HG02970 (cell line): Measurements from ENCODE around the gene YY1AP1.
A peak's percentile ranks its signal among the peaks of the same experiment; 100 is the strongest.
"Not testable (repeated sequence)": the region's sequence is repeated elsewhere in the genome, so short reads cannot be mapped to it uniquely, and the experiment has no call there.

Experiments used
- ATAC-seq: cut with Tn5 transposase; IDR thresholded peaks from one replicate; pipeline ENCODE4 v1.9.1; 2021; ENCODE audit warnings: mild to moderate bottlenecking, moderate library complexity, moderate number of reproducible peaks; ENCODE audit not compliant: unreplicated experiment, low FRiP score

The YY1AP1 gene

DNA sequence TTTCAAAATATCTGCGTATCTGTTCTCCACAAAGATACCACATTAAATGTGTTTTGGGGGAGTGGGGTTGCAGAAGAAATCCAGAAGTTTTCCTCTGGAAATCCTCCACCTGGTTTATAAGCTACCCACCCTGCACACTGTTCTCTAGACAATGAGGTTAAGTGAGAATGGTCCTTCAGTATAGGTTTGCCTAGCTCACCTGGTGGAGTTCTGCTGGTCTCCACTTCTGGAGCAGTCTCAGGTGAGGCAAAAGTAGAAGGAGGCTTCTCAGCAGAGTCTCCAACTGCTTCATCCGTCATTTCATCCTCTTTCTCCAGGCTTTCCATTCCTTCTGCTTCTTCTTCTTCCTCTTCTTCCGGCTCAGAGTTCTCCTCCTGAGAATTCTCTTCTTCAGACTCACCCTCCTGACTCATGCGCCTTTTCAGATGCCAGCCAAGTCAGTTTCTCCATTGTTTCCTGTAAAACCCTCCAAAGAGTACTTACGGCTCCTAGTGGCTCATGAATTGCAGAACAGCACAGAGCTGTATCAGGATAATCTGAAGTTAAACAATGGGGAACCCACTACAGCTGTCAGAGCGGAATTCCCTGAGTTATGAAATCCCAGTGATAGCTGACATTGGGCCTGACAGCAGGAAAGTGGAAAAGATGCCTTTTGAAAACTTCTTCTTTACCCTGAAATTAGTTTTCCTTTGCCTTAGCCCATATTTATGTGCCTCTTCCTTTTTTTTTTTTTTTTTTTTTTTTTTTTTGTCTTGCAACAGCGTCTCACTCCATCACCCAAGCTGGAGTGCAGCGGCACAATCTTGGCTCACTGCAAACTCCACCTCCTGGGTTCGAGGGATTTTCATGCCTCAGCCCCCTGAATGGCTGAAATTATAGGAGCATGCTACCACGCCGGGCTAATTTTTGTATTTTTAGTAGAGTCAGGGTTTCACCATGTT, 40.1 kb downstream of the YY1AP1 start:
- ATAC-seq = no peak

DNA sequence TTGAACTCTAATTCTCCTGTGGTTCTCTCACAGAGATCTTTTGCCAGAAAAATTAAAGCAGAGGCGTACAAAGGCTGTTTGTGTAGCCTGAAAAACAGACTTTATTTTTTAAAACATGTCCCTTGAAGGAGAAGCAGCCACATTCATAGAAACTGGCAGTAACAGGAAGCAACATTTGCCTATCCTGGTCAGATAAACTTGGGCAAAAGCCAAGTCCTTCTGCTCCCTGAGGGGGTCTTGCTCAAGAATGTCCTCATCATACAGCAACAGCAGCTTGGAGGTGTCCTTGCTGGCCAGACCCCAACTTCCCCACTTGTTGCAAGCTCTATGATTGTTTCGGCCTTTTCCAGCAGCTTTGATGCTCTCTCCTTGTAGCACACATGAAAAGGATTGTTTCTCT, 42.3 kb downstream of the YY1AP1 start:
- no peak for ATAC-seq

DNA sequence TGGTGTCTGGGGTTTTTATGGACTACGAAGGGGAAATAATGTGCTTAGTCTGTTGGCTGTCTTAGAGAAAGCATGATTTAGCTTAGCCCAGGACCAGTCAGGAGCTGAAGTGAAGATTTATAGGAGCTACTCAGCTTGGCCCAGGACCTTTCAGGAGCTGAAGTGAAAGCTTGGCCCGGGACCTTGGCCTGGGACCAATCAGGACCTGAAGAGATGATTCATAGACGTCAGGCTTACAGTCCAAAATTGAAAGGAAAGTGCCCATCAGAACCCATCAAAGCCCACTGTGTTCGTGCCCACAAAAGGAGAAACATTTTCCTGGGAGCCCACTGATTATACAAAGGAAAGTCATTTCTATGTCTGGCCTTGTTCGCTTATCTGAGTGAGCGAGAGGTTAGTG, 42.9 kb downstream of the YY1AP1 start:
- ATAC-seq = no peak

DNA sequence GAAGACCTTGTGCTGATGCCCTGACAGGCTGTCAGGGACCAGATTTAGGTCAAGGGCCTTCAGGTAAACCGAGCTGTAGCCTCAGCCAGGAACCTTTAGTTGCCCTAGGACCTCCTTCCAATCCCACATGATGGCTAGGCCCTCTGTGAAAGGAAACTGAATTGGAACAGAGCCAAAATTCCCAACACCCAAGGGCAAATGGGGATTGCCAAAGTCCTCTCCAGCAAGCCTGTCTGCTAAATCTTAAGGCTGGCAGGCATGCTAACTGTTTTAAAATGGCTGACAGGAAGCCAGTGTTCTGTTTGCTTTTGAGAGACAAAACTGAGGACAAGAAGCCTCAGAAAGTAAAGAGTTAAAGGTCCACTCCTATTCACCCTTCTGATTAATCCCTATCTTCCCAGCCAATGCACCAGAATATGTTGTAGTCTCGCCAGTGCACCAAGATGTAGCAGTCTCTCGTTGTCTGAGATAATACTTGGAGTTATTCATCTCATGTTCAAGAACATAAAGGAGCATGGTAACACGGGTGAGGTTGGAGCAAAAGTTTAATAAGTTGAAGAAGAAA, 43.5 kb downstream of the YY1AP1 start:
- no peak for ATAC-seq

DNA sequence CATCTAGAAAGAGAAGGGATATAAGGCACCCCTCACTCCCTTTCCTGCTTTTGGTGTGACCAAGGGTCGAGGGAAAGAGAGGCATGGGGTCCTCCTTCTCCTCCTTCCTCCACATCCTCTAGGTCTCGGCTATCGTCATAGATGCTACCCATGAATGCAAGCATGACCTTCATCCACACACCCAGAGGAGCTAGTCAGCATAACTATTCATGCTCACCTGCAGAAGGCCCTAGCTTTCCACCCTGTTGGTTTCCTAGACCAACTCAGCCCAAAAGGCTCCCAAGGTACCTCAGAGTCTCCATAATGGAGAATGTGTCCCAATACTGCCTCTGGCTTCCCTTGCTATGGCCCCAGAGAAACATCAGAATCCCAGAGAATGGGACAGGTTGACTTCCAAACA, 45.3 kb downstream of the YY1AP1 start:
- no peak for ATAC-seq

DNA sequence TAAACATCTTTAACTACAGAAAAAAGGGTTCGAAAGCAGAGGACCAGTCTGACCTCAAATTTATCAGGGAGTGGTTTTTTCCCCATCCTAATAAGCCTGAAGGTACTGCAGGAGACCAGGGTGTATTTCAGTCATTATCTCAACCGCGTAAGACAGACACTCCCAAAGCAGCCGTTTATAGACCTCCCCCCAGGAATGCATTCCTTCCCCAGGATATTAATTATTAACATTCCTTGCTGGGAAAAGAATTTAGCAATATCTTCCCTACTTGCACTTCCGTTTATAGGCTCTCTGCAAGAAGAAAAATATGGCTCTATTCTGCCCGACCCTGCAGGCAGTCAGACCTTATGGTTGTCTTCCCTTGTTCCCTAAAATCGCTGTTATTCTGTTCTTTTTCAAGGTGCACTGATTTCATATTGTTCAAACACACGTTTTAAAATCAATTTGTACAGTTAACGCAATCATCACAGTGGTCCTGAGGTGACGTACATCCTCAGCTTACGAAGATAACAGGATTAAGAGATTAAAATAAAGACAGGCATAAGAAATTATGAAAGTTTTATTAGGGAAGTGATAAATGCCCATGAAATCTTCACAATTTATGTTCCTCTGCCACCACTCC, 45.9 kb downstream of the YY1AP1 start:
- not testable (repeated sequence) for ATAC-seq

DNA sequence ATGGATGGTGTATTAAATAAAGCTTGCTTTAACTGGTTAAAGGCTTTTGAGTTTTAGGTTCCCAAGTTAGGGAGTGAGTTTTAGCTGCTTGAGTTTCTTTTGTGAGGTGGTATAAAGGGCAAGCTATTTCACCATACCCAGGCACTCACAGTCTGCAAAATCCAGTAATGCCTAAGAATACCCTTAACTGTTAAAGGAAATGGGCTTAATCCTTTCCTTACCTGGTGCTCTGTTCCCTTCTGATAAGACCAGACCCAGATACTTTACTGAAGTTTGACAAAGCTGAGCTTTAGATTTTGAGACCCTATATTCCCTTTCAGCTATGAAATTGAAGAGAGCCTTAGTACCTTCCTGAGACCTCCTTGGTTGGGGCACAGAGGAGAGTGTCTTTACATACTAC, 48.2 kb downstream of the YY1AP1 start:
- no peak for ATAC-seq

DNA sequence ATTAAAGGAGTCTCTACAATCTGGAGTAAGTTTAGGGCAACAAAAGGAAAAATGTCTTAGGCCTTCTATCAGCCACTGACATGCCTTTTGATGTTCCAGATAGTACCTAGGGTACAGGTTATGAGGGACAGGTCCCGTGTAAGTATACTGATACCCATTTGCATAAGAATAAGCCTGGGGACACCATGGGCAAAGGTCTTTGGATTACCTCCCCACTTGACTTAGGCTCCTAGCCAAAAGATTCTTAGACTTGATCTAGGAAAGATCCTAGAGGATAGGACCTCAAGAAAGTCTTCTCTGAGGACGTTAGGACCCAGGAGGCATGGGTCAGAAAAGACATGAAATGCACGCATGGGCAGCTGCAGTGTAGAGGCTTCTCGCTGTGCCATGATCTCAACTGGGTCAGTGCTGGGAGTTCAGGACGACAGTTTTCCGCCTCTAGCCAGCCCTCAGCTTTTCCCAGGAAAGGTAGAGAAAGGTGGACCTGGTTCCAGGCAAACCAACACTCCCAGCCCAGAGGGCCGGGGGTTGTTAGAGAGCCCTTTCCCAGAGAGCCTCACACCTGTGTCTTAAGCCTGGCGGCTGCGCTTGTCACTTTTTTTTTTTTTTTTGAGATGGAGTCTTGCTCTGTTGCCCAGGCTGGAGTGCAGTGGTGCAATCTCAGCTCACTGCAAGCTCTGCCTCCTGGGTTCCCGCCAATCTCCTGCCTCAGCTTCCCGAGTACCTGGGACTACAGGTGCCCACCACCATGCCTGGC, 52.0 kb downstream of the YY1AP1 start:
- no peak for ATAC-seq

DNA sequence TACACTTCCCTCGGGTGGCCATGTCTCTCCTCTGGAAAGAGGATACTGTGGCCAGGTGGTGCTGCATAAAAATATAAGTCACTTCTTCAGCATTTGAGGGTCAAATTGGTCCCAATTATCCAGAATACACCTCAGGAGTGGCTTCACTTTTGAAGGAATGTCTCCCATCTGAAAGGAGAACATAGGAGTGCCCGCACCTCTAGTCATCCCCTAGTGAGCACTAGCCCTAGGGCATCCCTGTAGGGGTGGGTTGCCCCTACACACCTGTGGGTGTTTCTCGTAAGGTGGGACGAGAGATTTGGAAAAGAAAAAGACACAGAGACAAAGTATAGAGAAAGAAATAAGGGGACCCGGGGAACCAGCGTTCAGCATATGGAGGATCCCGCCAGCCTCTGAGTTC, 62.1 kb downstream of the YY1AP1 start:
- not testable (repeated sequence) for ATAC-seq

DNA sequence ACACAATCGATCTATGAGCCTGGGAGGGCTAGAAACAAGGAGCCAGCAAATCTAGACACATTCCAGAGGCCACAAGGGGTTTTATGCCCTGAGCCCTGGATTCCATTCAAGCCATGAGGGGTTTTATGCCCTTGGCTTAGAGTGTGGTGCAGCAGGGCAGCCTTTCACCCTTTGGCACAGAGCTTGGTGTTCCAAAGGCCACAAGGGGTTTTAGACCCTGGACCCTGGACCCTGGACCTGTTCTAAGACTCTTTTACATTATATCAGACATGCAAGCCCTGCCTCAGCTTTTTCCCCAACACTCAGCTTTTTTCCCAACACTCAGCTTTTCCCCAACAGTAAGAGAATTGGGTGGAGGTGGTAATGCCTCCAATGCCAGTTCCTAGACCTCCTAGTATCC, 65.2 kb downstream of the YY1AP1 start:
- no peak for ATAC-seq

DNA sequence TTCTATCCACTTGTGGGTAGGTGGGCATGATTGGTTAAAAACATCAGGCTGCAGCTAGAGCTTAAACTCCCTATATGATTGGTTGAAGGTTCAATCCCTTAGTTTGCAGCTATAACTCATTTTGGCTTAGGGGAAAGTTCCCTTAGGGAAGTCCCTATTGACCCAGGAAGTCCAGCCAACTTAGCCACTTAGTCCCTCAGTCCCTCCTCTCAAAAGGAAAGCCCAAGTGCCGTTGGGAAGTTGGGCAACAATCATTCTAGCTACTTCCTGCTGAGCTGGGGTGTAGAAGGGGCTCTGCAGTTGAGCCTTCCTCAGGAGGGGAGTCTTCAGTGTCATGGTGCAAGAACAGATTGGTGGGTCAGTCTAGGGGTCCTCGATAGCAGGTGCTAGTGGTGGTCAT, 66.4 kb downstream of the YY1AP1 start:
- no peak for ATAC-seq

DNA sequence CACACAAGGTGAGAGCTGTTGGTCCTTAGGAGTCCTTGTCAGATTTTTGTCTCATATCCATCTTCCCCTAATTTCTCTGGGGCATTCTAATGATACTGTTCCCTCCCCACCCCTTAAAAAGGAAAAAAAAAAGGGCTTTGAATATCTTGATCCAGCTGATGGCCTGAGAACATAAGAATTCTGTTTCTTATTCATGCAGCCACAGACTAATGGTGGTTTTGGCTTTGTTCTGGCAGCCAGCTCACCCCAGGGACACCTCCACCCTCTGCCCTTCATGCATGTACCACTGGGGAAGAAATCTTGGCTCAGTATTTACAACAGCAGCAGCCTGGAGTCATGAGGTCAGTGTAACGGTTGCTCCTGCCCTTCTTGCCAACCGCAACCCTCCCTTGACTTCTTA, 75.3 kb downstream of the YY1AP1 start:
- ATAC-seq = not testable (repeated sequence)

DNA sequence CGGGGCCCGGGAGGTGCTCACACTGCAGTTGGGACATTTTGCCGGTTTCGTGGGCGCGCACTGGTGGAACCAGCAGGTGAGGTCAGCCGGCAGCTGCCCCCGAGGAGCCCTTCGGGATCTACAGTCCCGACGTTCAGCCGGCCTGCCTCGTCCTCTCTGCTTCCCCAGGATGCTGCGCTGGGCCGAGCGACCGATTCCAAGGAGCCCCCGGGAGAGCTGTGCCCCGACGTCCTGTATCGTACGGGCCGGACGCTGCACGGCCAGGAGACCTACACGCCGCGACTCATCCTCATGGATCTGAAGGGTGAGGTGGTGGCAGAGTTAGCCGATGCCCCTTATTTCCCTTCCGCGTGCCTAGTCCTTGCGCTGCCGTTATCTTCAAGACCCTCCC, 78.3 kb downstream of the YY1AP1 start:
- ATAC-seq = peak; percentile 20

DNA sequence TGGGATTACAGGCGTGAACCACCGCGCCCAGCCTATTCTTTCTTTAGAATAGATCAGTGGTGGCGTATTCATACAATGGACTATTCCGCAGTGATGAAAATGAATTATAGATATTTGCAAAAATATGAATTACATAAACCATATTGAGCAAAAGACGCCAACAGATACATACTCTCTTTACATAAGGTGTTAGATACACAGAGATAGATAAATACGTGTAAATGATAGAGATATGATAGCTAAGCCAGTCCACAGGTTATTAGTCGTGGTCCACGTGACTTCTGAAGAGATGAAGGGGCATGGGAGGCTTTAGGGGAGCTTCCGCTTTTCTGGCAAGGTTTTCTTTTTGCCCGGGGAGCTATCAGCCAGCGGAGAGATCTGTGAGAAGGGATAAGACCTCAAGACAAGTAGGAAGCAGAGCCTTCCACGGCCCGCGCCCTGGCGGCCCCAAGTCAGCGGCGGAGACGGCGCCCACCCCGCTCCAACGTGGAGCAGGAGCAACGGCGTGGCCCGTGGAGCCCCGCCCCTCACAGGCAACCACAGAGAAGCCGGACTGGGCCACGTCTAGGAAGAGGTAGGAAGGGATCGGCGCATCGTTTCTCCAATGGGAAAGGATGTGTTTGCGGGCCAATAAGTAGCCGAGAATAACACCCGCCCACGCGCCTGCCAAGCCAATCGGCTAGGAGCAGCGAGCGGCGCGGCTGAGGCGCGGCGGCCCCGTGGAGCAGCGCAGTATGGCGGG, 78.9 kb downstream of the YY1AP1 start, which contains the start of gene MSTO1:
Gene MSTO1, plus strand, starts transcription at position 704 of the 742 bp plus-strand sequence. Its CDS starts 31 bp downstream, at position 735.
- ATAC-seq = peak; percentile 85
